NCI-H460 (cell line): ENCODE measurements around the gene NOTUM. TPM values are rescaled to one million over a fixed set of nuclear protein-coding genes. Genes with fewer than 3 reads are reported as not detected.
"Not testable (repeated sequence)": the region's sequence is repeated elsewhere in the genome, so short reads cannot be mapped to it uniquely, and the experiment has no call there.

Experiments used
- DNase-seq: peaks from one replicate; pipeline ENCODE4 v3.0.0-alpha.2; 2016; ENCODE audit warnings: low read depth; ENCODE audit errors: extremely low read depth
- total RNA-seq: library from RNA; depleted of rRNA; stranded (reverse); fragments of >200 nt; shearing (Covaris generic); gene quantifications from 2 replicates; pipeline ENCODE4 v1.2.3, GENCODE V29; 2014

NOTUM gene
- total RNA-seq, 1 experiment from 2014 or later = 0.15 TPM

DNA sequence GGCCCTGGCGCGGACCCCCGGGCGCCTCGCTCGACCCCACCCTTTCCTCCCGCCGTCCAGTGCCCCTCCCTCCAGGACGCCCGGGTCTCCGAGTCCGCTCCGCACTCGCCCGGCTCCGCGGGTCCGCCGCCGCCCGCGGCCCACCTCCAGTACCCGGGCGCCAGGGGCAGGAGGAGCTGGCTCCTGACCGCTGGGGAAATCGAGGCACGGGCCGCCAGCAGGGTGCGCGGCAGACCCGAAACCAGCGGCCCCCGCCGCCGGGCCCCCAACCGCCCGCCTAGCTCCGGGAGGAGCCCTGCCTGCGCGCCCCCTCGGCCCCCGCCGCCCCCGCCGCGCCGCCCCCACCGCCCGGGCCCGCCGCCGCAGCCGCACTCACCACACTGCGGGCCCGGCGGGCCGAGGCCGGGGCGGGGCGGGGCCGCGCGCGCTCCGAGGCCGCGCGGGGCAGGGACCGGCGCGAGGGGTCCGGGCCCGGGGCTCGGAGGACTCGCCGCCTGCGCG lies 33.8 kb downstream of the NOTUM start:
- no peak for DNase-seq

DNA sequence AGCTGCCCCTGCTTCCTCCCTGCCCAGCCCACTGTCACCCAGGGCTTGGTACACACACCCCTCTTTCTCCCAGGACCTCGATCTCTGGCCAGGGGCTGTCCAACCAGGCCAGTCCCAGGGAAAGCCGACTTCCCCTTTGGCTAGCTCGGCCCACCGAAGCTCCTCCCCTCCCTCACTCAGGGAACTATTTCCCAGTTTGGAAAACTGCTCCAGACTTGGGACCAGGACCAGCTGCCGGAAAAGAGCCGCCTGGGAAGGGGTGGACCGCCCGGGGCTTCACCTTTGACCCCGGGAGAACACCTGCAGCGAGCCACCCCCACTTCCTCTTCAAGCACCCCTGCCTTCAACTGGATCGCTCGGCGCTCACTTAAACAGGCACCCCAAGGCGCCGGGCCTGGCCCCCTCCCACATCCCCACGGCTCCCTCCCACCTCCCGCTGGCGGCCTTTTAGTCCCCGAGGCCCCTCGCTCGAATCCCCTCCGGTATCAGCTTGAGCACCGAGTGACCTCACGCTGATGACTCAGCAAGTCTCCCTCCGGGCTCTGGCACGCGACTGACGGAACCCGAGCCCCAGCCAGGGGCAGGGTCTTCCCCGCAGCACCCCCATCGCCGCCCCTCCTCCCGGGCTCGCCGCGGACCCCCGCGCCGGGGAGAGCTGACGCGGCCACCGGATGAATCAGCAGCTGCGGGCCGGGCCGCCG lies 34.4 kb downstream of the NOTUM start:
- peak; percentile 71 for DNase-seq

DNA sequence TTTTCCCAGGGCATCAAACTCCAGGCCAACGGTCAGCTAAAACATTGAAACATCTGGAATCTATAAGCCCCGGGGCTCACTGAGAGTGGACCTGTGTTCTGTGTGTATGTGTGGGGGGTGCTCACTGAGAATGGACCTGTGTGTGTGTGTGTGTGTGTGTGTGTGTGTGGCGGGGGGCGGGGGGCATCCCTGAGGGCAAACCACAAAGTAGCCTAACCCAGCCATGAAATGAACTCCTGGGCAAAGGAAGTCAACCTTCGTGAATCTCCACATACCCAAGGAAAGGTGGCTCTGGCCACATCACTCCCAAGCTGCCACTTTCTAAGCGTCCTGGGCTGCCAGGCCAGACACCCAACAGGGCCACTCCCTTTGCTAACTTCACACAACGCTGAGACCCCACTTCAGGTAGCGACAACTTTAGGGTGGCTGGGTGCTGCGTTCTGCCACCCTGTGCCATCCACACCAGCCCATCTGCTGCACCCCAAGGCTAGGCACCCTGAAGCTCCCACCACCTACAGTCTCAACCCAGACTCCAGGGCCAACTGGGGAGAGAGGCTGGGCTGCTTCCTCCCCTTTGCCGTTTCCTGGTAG lies 35.0 kb downstream of the NOTUM start:
- DNase-seq = no peak

DNA sequence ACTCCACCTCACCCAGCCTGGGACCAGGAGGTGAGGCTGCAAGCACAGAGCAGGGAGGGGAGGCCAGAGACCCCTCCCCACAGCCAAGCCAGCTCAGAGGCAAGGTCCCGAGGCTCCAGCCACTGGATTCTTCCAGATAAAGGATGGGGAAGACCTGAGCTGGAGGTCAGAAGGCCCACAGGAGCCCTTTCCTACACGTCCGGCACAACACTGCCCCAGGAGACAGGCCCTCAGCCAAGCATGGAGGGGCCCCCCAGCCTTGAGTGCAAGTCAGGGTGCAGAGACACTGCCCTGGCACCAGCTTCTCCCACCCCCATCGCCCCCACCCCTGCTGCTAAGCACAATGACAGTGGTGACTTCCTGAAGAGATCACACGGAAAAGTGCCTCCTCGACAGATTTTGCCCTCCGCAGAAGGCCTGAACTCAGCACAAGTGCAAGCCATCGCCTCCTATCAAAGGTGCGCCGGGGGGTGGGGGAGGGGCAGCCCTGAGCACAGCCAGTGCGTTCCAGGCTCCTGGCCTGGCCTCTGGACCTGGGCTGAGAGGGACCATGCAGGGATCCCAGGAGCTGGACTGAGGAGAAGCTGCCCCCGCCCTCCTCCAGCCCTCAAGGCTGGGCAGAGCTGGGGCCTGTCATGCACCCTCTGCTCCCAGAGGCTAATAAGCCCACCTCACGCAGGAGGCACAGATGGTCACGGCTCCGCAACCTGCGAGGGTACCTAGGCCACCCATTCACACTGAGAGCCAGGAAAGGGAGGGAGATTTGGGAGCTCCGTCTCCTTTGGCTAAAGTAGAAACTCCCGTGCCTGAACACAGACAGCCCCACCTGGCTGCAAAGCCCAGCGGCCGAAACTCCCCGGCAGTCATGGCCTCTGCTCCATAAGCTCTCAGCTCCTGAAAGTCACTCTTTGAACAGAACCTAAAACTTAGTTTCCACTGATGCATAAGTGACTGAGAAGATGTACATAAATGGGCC lies 36.1 kb downstream of the NOTUM start:
- DNase-seq = no peak

- peak; percentile 69 for DNase-seq
Measured at GRCh38 chr17:81923302-81924260, 37.4 kb downstream of the NOTUM start.

DNA sequence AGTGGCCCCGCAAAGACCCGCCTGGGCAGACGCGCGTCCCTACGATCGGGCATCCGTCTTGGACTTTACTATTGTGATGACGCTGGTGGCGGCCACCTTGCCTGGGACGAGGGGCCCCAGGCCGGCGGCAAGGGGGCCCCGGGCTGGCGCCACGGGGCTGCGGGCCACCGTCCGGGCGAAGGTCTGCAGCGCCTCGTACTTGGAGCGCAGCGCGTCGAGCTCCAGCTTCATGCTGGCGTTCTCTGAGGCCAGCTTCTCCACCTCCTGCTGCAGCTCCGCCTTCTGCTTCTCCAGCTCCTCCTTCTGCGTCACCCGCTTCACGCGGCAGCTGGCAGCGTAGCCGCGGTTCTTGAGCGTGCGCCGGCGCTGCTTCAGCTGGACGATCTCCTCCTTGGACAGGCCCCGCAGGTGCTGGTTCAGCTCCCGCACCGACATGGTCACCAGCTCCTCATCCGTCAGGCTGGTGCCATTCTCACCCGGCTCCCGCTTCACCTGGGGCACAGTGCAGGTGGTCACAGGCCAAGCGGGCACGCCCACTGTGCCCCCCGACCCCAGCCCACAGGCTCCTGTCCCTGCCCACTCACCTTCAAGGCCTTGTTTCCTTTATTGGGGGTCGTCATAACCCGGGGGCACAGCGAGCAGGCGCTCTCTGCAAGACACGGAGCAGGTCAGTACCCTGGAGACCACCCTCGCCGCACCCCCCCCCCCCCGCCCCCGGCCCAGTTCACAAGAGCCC lies 38.3 kb downstream of the NOTUM start:
- DNase-seq = peak; percentile 76

DNA sequence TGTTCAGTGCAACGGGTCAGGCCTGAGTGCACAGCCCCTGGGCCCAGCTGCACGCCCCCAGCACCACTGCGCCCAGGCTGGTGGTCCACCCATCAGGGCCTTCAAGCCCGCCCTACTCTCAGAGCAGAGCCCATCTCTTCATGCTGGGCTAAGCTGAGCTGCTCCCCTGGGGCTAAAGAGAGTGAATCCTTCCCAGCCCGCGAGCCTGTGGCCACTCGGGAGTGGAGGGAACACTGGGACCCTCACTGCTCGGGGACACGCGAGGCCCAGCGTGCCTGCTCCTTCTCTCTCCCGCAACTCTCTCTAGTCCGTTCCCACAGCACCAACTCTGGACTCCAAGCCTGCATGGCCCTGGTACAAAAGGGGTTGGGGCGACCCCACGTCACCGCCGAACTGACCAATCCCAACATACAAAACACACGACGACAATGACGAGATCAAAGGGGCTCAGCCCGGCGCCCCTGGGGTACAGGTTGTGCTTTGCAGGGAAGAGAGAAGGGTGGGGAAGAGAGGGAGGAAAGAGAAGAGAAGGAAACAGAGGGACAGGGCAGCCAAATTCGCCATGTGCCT lies 38.9 kb downstream of the NOTUM start:
- DNase-seq = no peak

DNA sequence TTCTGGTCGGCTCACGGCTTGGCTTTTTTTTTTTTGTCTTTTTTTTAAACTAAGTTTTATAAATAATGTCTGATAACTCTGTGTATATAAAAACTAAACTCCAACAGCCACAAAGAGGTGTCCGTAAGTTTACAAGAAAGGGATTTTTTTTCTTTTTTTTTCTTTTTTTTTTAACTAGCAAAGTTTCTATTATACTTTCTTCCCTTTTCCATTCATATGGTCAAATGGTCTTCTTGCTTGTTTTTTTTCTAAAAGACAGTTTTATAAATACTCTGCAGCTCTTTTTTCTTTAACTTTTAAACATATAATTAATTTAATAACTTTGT lies 39.5 kb downstream of the NOTUM start:
- no peak for DNase-seq

DNA sequence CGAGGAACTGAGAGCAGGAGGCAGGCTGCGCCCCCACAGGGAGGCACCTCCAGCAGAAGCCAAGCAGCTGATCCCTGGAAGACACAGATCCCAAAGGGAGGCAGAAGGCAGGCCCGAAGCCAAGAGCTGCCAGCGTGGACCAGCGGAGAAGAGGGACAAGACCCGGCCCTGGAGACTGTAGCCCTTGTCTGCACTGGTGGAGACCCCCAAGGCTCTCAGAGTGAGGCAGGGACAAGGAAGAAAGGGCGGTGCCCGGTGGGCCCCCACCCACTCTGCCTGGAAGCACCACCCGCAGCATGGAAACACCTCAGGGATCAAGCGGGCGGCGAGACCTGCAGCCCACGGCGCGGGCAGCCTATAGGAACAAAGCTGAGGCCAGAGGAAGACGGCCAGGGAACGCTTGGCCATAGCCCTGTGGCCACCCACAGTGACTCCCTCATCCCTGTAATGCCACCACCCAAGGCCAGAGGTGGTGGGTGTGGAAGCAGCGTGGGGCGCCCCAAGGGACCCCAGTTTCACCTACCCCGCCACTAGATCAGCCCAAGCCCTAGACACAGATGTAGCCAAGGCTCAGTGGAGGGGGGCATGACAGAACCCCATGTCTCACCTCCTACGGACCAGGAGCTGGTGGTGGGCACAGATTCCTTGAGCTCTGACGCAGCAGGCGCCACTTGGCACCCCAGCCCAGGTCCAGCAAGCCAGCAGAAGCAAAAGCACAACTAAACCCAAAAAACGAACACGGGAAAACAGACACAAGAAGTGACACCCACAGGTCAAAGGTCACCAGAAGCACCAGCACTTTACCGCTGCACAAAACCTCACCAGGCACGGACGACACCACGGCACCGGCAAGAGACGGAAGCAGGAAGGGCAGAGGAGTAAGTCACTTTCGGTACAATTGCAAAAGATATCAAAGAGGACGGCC lies 40.1 kb downstream of the NOTUM start:
- no peak for DNase-seq

- no peak for DNase-seq
Measured at GRCh38 chr17:81918832-81919545, 42.0 kb downstream of the NOTUM start.

- not testable (repeated sequence) for DNase-seq
Measured at GRCh38 chr17:81918333-81918669, 42.7 kb downstream of the NOTUM start.

GRCh38 chr17:81917565-81918332 lies 43.2 kb downstream of the NOTUM start, which contains the start of gene SIRT7:
SIRT7 (minus strand) TSS chr17:81918176; CDS start chr17:81918131, 45 bp downstream.
- peak; percentile 72 for DNase-seq

DNA sequence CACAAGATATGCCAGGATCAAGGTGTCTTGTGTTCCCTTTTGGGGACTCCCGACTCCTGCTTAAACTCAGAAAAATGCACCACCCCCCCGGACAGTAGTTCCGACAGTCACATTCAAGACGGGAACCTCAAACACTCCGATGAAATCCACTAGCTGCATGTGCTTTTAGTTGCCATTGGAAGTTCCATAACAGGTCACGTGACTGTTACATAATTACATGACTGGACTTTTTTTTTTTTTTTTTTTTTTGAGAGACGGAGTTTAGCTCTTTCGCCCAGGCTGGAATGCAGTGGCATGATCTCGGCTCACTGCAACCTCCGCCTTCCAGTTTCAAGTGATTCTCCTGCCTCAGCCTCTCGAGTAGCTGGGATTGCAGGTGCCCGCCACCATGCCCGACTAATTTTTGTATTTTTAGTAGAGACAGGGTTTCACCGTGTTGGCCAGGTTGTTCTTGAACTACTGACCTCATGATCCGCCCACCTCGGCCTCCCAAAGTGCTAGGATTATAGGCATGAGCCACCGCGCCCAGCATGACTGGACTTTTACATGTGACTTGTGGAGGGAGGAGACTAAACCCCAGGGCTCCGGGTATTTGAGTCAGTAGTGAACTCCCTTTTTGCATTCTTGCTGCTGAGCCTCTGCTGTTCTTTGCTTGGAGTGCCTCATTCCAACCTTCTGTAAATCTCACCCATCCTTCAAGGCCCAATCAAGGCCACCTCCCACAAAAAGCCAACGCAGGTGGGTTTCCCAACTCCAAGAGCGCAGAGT lies 44.6 kb downstream of the NOTUM start:
- DNase-seq = no peak

DNA sequence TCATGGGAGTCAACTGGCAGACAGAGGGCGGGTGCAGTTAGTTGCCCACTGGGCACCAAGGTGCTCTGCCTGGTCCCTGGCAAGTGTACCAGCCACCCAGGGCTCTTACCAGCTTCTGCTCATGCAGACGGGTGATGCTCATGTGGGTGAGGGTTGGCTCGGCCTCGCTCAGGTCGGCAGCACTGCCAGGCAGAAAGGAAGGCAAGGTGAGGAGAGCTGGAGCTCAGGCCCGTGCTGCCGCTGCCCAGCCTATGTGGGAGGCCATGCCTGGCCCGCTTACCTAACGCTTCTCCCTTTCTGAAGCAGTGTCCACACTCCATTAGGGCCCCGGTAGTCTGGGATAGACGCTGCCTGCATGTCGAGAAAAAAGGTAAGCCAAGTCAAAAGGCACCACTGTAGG lies 45.7 kb downstream of the NOTUM start:
- no peak for DNase-seq

- no peak for DNase-seq
Measured at GRCh38 chr17:81914103-81914850, 46.7 kb downstream of the NOTUM start.
